HepG2 (cell line): ENCODE data around the gene C1QTNF1. TPM values are rescaled to one million over a fixed set of nuclear protein-coding genes. Genes with fewer than 3 reads are reported as not detected.

Source experiments
- ATAC-seq: fragments of 200-7000 bp; cut with Tn5 transposase; 3 replicates; pipeline ENCODE4 v1.9.1; 2020; ENCODE audit warnings: mild to moderate bottlenecking, moderate library complexity
- BruUV-seq: library from RNA; stranded (reverse); fragments of 400-500 nt; replicated peaks from 2 replicates; lab custom pipeline; 2021; lab: Mats Ljungman, UMichigan
- CTCF ChIA-PET: fragments of 300-600 bp; formaldehyde crosslinking; extraction: SDS; loops from one replicate; lab custom pipeline; 2021; ENCODE audit warnings: low total read pairs, inconsistent platforms, low intra/inter-chr PET ratio; lab: Yijun Ruan, JAX
- POLR2A ChIA-PET: fragments of 350-600 bp; sonication (Branson Sonifier 250); formaldehyde crosslinking; loops from one replicate; lab custom pipeline; 2020; ENCODE audit warnings: antibody characterized with exemption, inconsistent platforms; lab: Yijun Ruan, JAX
- DNase-seq: peaks from one replicate; pipeline ENCODE4 v3.0.0-alpha.2; 2015; ENCODE audit warnings: low spot score
- FAIRE-seq: peaks from 3 replicates; lab custom pipeline; 2011; peaks lifted over from hg19 to GRCh38; lab: Jason Lieb, UNC
- H2AFZ ChIP-seq: one replicate; pipeline ENCODE4 v1.6.1; 2011; ENCODE audit warnings: low read length, inconsistent platforms
- H3K27ac ChIP-seq: fragments of 300-600 bp; 3 replicates; pipeline ENCODE4 v1.8.0; 2011; ENCODE audit warnings: mixed run types, mild to moderate bottlenecking, mixed read lengths, low read length, inconsistent platforms; ENCODE audit not compliant: insufficient read depth; ENCODE audit errors: extremely low read length
- H3K27me3 ChIP-seq, 2 experiments: fragments of 200-600 bp in 1 of 2; 2 replicates in 1 of 2; 3 replicates in 1 of 2; pipeline versions ENCODE4 v1.6.0 to v1.8.0; 2011; ENCODE audit warnings: low read length in 2 of 2, mild to moderate bottlenecking in 2 of 2, moderate library complexity in 2 of 2, inconsistent platforms in 1 of 2; ENCODE audit not compliant: insufficient read depth in 2 of 2, control insufficient read depth in 1 of 2
- H3K36me3 ChIP-seq, 2 experiments: fragments of 200-600 bp in 1 of 2; replicated peaks in 1 of 2; 2 replicates in 1 of 2; 3 replicates in 1 of 2; pipeline versions ENCODE4 v1.5.1 to v1.8.0; 2011; ENCODE audit warnings: low read length in 2 of 2, inconsistent platforms in 1 of 2; ENCODE audit not compliant: insufficient read depth in 2 of 2, control insufficient read depth in 1 of 2
- H3K4me1 ChIP-seq: 2 replicates; pipeline ENCODE4 v1.5.1; 2012; ENCODE audit warnings: low read length, inconsistent platforms; ENCODE audit not compliant: insufficient read depth
- H3K4me2 ChIP-seq: 2 replicates; pipeline ENCODE4 v1.6.0; 2011; ENCODE audit warnings: low read depth, low read length, inconsistent platforms
- H3K4me3 ChIP-seq, 3 experiments: fragments of 200-600 bp in 1 of 3; sonication (generic), shearing (Covaris generic) in 1 of 3; replicated peaks in 1 of 3; 2 replicates each; pipeline ENCODE4 v1.5.1; 2011 to 2016; ENCODE audit warnings: low read length in 3 of 3, inconsistent platforms in 2 of 3, low read depth in 2 of 3, mild to moderate bottlenecking in 2 of 3, control low read depth in 1 of 3, mixed read lengths in 1 of 3; ENCODE audit not compliant: insufficient read depth in 1 of 3
- H3K79me2 ChIP-seq: one replicate; pipeline ENCODE4 v1.6.1; 2011; ENCODE audit warnings: low read length, inconsistent platforms; ENCODE audit not compliant: insufficient read depth
- H3K9ac ChIP-seq: 2 replicates; pipeline ENCODE4 v1.6.0; 2011; ENCODE audit warnings: mild to moderate bottlenecking, low read depth, low read length, inconsistent platforms; ENCODE audit not compliant: insufficient read depth
- H3K9me3 ChIP-seq: 2 replicates; pipeline ENCODE4 v1.5.1; 2012; ENCODE audit warnings: mild to moderate bottlenecking, low read length
- H4K20me1 ChIP-seq: 2 replicates; pipeline ENCODE4 v1.6.0; 2011; ENCODE audit warnings: inconsistent platforms, mild to moderate bottlenecking, low read length, moderate library complexity; ENCODE audit not compliant: insufficient read depth
- BCL6 ChIP-seq: IDR thresholded peaks from 2 replicates; pipeline ENCODE4 v1.6.1; 2016; ENCODE audit warnings: missing genetic modification reagents, missing compliant biosample characterization
- HOXA7 ChIP-seq: sonication (generic); formaldehyde crosslinking; IDR thresholded peaks from 2 replicates; pipeline ENCODE4 v1.8.1; 2022; ENCODE audit warnings: mild to moderate bottlenecking, missing genetic modification reagents, moderate library complexity
- MLX ChIP-seq: IDR thresholded peaks from 2 replicates; pipeline ENCODE4 v1.6.1; 2016
- NCOA2 ChIP-seq: sonication (generic); formaldehyde crosslinking; IDR thresholded peaks from 2 replicates; pipeline ENCODE4 v1.8.0; 2022; ENCODE audit warnings: inconsistent platforms
- NFRKB ChIP-seq: fragments of 450-650 bp; IDR thresholded peaks from 2 replicates; pipeline ENCODE4 v1.6.1; 2017
- NFYC ChIP-seq: IDR thresholded peaks from 2 replicates; pipeline ENCODE4 v1.6.1; 2016; ENCODE audit warnings: missing genetic modification reagents, missing compliant biosample characterization
- RBM39 ChIP-seq: fragments of 200-400 bp; formaldehyde crosslinking; IDR thresholded peaks from one replicate; pipeline ENCODE4 v1.6.1; 2018; ENCODE audit warnings: antibody characterized with exemption, mild to moderate bottlenecking, low read depth, low read length; ENCODE audit not compliant: poor library complexity, severe bottlenecking
- RCOR2 ChIP-seq: IDR thresholded peaks from 2 replicates; pipeline ENCODE4 v1.6.1; 2016; ENCODE audit warnings: missing biosample characterization, missing genetic modification reagents
- SOX13 ChIP-seq, 3 experiments: fragments of 450-650 bp in 1 of 3; sonication (generic) in 1 of 3; formaldehyde crosslinking in 1 of 3; IDR thresholded peaks in 2 of 3; conservative IDR thresholded peaks in 1 of 3; 2 replicates each; pipeline versions ENCODE4 v1.5.0 to v1.6.1; 2016 to 2020; ENCODE audit warnings: antibody characterized with exemption in 1 of 3, mild to moderate bottlenecking in 1 of 3, missing compliant biosample characterization in 1 of 3, missing genetic modification reagents in 1 of 3, moderate library complexity in 1 of 3
- ZMYM3 ChIP-seq: sonication (generic); formaldehyde crosslinking; IDR thresholded peaks from 2 replicates; pipeline ENCODE4 v1.5.1; 2020; ENCODE audit warnings: mild to moderate bottlenecking, missing genetic modification reagents
- ZNF572 ChIP-seq: sonication (generic); formaldehyde crosslinking; IDR thresholded peaks from 2 replicates; pipeline ENCODE4 v1.5.1; 2020; ENCODE audit warnings: mild to moderate bottlenecking, missing genetic modification reagents
- WGBS: methylation state at CpG from one replicate; pipeline ENCODE4 v1.1.6; 2017; ENCODE audit warnings: low lambda C conversion rate; 5-methylcytosine and 5-hydroxymethylcytosine counted together
- in situ Hi-C: cut with HindIII; loops from 2 replicates; pipeline ENCODE4 v1.10.0; 2017; ENCODE audit warnings: low pct_unique_long_range_greater_than_20kb; ENCODE audit not compliant: extremely low pct_ligation_motif_present
- intact Hi-C: fragments of 100-400 bp; cut with micrococcal nuclease; formaldehyde crosslinking; loops from one replicate; pipeline ENCODE4 v1.10.0; 2022; ENCODE audit not compliant: unreplicated experiment
- polyA plus RNA-seq, 8 experiments: library from polyadenylated mRNA; depleted of rRNA in 3 of 8; stranded (reverse) in 7 of 8; unstranded in 1 of 8; fragments of >200 nt; fragmentation: Illumina TruSeq in 4 of 8; extraction: Trizol in 4 of 8; gene quantifications; 2 replicates each; pipeline versions ENCODE4 v1.2.1 to v1.2.3, GENCODE V29; 2011 to 2016; ENCODE audit warnings: low read depth in 4 of 8, missing spikeins in 1 of 8, mixed read lengths in 1 of 8; ENCODE audit not compliant: insufficient read depth in 1 of 8
- total RNA-seq, 5 experiments: library from RNA; depleted of rRNA; stranded (reverse); fragments of >200 nt; fragmentation: Illumina TruSeq; extraction: Trizol; gene quantifications; 2 replicates each; pipeline ENCODE4 v1.2.3, GENCODE V29; 2016; ENCODE audit warnings: low read depth in 1 of 5
- TF ChIP-seq, protein P1 (sequence below): sonication (generic); formaldehyde crosslinking; IDR thresholded peaks from 2 replicates; pipeline ENCODE4 v1.4.0; 2020; ENCODE audit warnings: missing genetic modification reagents, low read depth, mild to moderate bottlenecking, borderline replicate concordance

Gene C1QTNF1
- total and polyA plus RNA-seq, 2 of the 13 experiments (the other 11 are each of a cell fraction or from before 2014, with no cell fraction given), result 0.18 to 0.86 TPM

GRCh38 chr17:79006794-79007503 lies 17.0 kb upstream of the C1QTNF1 start:
- in situ Hi-C loops (no loop called here), intact Hi-C loops (no loop called here)
- H3K9ac ChIP-seq, result no peak overlapping the region
- no peaks in the 10 kb centered on the region; a peak in 1 of 5 replicates for H3K27me3 ChIP-seq
- WGBS, result 95% methylated on average over 19 of the region's 19 CpGs
- ChIA-PET CTCF (no interaction called here), POLR2A (interaction anchor here (1.3 to 2.0 kb wide), 2 partner anchors 27 kb away, joined by 4 to 9 read pairs; partner anchors contain the start of gene LGALS3BP)
- ATAC-seq, result no peak
- H3K36me3 ChIP-seq, result peaks cover 5 to 10% of the 10 kb centered on the region in 2 experiments; a peak in 3 of 5 replicates
- H4K20me1 ChIP-seq, result no peaks in the 10 kb centered on the region
- no peak for TF ChIP-seq ZMYM3
- TF ChIP-seq NFRKB, result no peak
- no peak for TF ChIP-seq RBM39
- no peak for TF ChIP-seq ZNF572 (CRISPR knock-in tag)
- TF ChIP-seq BCL6 (CRISPR knock-in tag), result peak; percentile 83
- TF ChIP-seq, protein P1, sequence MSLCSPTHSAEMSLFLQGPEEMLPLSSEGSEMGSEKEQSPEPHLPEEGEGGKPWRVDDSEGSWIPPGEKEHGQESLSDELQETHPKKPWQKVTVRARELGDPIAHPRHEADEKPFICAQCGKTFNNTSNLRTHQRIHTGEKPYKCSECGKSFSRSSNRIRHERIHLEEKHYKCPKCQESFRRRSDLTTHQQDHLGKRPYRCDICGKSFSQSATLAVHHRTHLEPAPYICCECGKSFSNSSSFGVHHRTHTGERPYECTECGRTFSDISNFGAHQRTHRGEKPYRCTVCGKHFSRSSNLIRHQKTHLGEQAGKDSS (CRISPR knock-in tag), result no peak
- TF ChIP-seq NFYC (CRISPR knock-in tag), result no peak
- TF ChIP-seq HOXA7 (CRISPR knock-in tag), result no peak
- no peak for TF ChIP-seq MLX (CRISPR knock-in tag)
- no peak for TF ChIP-seq NCOA2 (CRISPR knock-in tag)
- no peak for TF ChIP-seq RCOR2 (CRISPR knock-in tag)
- TF ChIP-seq SOX13 (IDR thresholded peaks at IDR 0.05), result no peak
- peak in 1 of 2 experiments; percentile 55; a peak in 2 of 4 replicates for TF ChIP-seq SOX13 (CRISPR knock-in tag; conservative IDR thresholded peaks at IDR 0.05 in 1 of 2, IDR thresholded peaks at IDR 0.05 in 1 of 2)
- no peak overlapping the region for H3K27ac ChIP-seq
- no peak for DNase-seq
- H3K4me2 ChIP-seq, result 0 out of 2 replicates have a peak overlapping the region, but pooled peaks have one; percentile 99
- no peak overlapping the region for H3K4me3 ChIP-seq
- no TSS peak for BruUV-seq
- H3K79me2 ChIP-seq, result peaks cover 60% of the 10 kb centered on the region
- no peaks in the 10 kb centered on the region for H3K9me3 ChIP-seq
- FAIRE-seq, result no peak
- peaks cover 68% of the 10 kb centered on the region for H3K4me1 ChIP-seq
- no peak overlapping the region for H2AFZ ChIP-seq
